K562 (cell line): Measurements from ENCODE around the gene MPRIP. TPM values are rescaled to one million over a fixed set of nuclear protein-coding genes. Genes with fewer than 3 reads are reported as not detected.
"Not testable (repeated sequence)": the region's sequence is repeated elsewhere in the genome, so short reads cannot be mapped to it uniquely, and the experiment has no call there.

ENCODE experiments used
- ATAC-seq: fragments of 200-7000 bp; cut with Tn5 transposase; 3 replicates; pipeline ENCODE4 v1.9.1; 2020; ENCODE audit warnings: moderate library complexity
- BruUV-seq: library from RNA; stranded (reverse); fragments of 400-500 nt; replicated peaks from 2 replicates; lab custom pipeline; 2021; lab: Mats Ljungman, UMichigan
- CTCF ChIA-PET: fragments of 300-600 bp; formaldehyde crosslinking; extraction: SDS; loops from one replicate; lab custom pipeline; 2021; ENCODE audit warnings: low intra/inter-chr PET ratio; lab: Yijun Ruan, JAX
- POLR2A ChIA-PET: fragments of 300-600, 350-650 bp; sonication (Branson Sonifier 250); formaldehyde crosslinking; extraction: SDS; loops from one replicate; lab custom pipeline; 2021; ENCODE audit warnings: antibody characterized with exemption, inconsistent platforms; lab: Yijun Ruan, JAX
- DNase-seq, 4 experiments: peaks; one replicate each; pipeline versions ENCODE4 v3.0.0 to v3.0.0-alpha.2; 2011 to 2018; ENCODE audit warnings: low spot score in 3 of 4, mixed read lengths in 3 of 4; ENCODE audit errors: extremely low read depth in 1 of 4
- FAIRE-seq: peaks from 2 replicates; lab custom pipeline; 2011; peaks lifted over from hg19 to GRCh38; lab: Jason Lieb, UNC
- H2AFZ ChIP-seq: 2 replicates; pipeline ENCODE4 v1.6.0; 2011; ENCODE audit warnings: low read depth, low read length, control low read depth, inconsistent platforms
- H3K27ac ChIP-seq: fragments of 200-600 bp; 3 replicates; pipeline ENCODE4 v1.8.0; 2011; ENCODE audit warnings: low read depth, mild to moderate bottlenecking, control low read depth, inconsistent platforms, low read length, moderate library complexity, mixed read lengths; ENCODE audit errors: extremely low read depth
- H3K27me3 ChIP-seq, 2 experiments: fragments of 300-600 bp in 1 of 2; 2 replicates in 1 of 2; 3 replicates in 1 of 2; pipeline versions ENCODE4 v1.6.0 to v1.8.0; 2011; ENCODE audit warnings: inconsistent platforms in 2 of 2, low read length in 2 of 2, mild to moderate bottlenecking in 1 of 2, mixed read lengths in 1 of 2, moderate library complexity in 1 of 2; ENCODE audit not compliant: control insufficient read depth in 2 of 2, insufficient read depth in 2 of 2
- H3K36me3 ChIP-seq: fragments of 300-600 bp; 3 replicates; pipeline ENCODE4 v1.8.0; 2011; ENCODE audit warnings: mild to moderate bottlenecking, low read length, inconsistent platforms; ENCODE audit not compliant: control insufficient read depth, insufficient read depth
- H3K4me1 ChIP-seq, 2 experiments: fragments of 200-600 bp in 1 of 2; replicated peaks in 1 of 2; 2 replicates in 1 of 2; 3 replicates in 1 of 2; pipeline versions ENCODE4 v1.5.1 to v1.8.0; 2011; ENCODE audit warnings: inconsistent platforms in 2 of 2, low read length in 2 of 2, mild to moderate bottlenecking in 1 of 2, mixed read lengths in 1 of 2, moderate library complexity in 1 of 2; ENCODE audit not compliant: control insufficient read depth in 2 of 2, insufficient read depth in 2 of 2
- H3K4me2 ChIP-seq: 2 replicates; pipeline ENCODE4 v1.6.1; 2011; ENCODE audit warnings: low read length, control low read depth, inconsistent platforms, mixed read lengths; ENCODE audit not compliant: insufficient read depth
- H3K4me3 ChIP-seq: fragments of 200-600 bp; sonication (generic), shearing (Covaris generic); 2 replicates; pipeline ENCODE4 v1.5.1; 2016; ENCODE audit warnings: control low read depth, inconsistent platforms
- H3K79me2 ChIP-seq: fragments of 200-600 bp; 3 replicates; pipeline ENCODE4 v1.8.0; 2011; ENCODE audit warnings: low read length, inconsistent platforms; ENCODE audit not compliant: control insufficient read depth, insufficient read depth
- H3K9ac ChIP-seq, 2 experiments: 2 replicates each; pipeline versions ENCODE4 v1.6.0 to v1.6.1; 2011; ENCODE audit warnings: low read depth in 2 of 2, low read length in 2 of 2, control low read depth in 1 of 2, inconsistent platforms in 1 of 2, mild to moderate bottlenecking in 1 of 2, mixed read lengths in 1 of 2; ENCODE audit not compliant: insufficient read depth in 1 of 2
- H3K9me1 ChIP-seq: one replicate; pipeline ENCODE4 v1.6.0; 2011; ENCODE audit warnings: inconsistent platforms, mild to moderate bottlenecking, low read length, moderate library complexity; ENCODE audit not compliant: control insufficient read depth, insufficient read depth
- H3K9me3 ChIP-seq: replicated peaks from 2 replicates; pipeline ENCODE4 v1.5.1; 2011; ENCODE audit warnings: low read depth, low read length, inconsistent platforms; ENCODE audit not compliant: control insufficient read depth, insufficient read depth
- H4K20me1 ChIP-seq: replicated peaks from 2 replicates; pipeline ENCODE4 v1.6.1; 2011; ENCODE audit warnings: low read length, inconsistent platforms, mixed read lengths; ENCODE audit not compliant: control insufficient read depth, insufficient read depth
- ADNP ChIP-seq: fragments of 200-800 bp; sonication (Bioruptor generic); IDR thresholded peaks from 2 replicates; pipeline ENCODE4 v1.6.1; 2016; ENCODE audit warnings: missing genetic modification characterization, missing compliant biosample characterization
- ATF7 ChIP-seq: fragments of 450-650 bp; IDR thresholded peaks from 2 replicates; pipeline ENCODE4 v1.7.1; 2014; ENCODE audit warnings: mild to moderate bottlenecking, moderate library complexity
- E2F6 ChIP-seq, 2 experiments: IDR thresholded peaks; 2 replicates each; pipeline ENCODE4 v1.6.1; 2011; ENCODE audit warnings: borderline replicate concordance in 1 of 2, control low read depth in 1 of 2, low read depth in 1 of 2, low read length in 1 of 2, mild to moderate bottlenecking in 1 of 2, mixed read lengths in 1 of 2, moderate library complexity in 1 of 2; ENCODE audit not compliant: insufficient read depth in 1 of 2, insufficient read length in 1 of 2, poor library complexity in 1 of 2, severe bottlenecking in 1 of 2; ENCODE audit errors: extremely low read depth in 1 of 2
- ERF ChIP-seq: fragments of 450-650 bp; formaldehyde crosslinking; IDR thresholded peaks from 2 replicates; pipeline ENCODE4 v1.4.0; 2020; ENCODE audit warnings: mild to moderate bottlenecking, mixed read lengths
- ETS2 ChIP-seq: IDR thresholded peaks from 2 replicates; pipeline ENCODE4 v1.6.1; 2016; ENCODE audit warnings: borderline replicate concordance, missing genetic modification characterization, mild to moderate bottlenecking, moderate library complexity, missing compliant biosample characterization; ENCODE audit not compliant: poor library complexity, severe bottlenecking
- HMGN3 ChIP-seq: IDR thresholded peaks from 2 replicates; pipeline ENCODE4 v1.6.1; 2011; ENCODE audit warnings: borderline replicate concordance, low read depth, mild to moderate bottlenecking, mixed read lengths, low read length; ENCODE audit not compliant: insufficient read length; ENCODE audit errors: extremely low read depth
- KDM2B ChIP-seq: fragments of 250-450 bp; sonication (Bioruptor Pico); IDR thresholded peaks from 2 replicates; pipeline ENCODE4 v1.8.0; 2021; ENCODE audit warnings: mild to moderate bottlenecking, moderate library complexity
- POLR2G ChIP-seq: fragments of 200-400 bp; formaldehyde crosslinking; IDR thresholded peaks from 2 replicates; pipeline ENCODE4 v1.6.1; 2017; ENCODE audit warnings: low read depth, mild to moderate bottlenecking, antibody characterized with exemption, low read length, moderate library complexity
- RAD21 ChIP-seq, 2 experiments: fragments of 250-450 bp in 1 of 2; fragments of 450-650 bp in 1 of 2; sonication (Bioruptor Pico) in 1 of 2; formaldehyde crosslinking in 1 of 2; IDR thresholded peaks in 1 of 2; conservative IDR thresholded peaks in 1 of 2; 2 replicates each; pipeline versions ENCODE4 v1.4.0 to v1.8.0; 2020 to 2022; ENCODE audit warnings: mild to moderate bottlenecking in 2 of 2, moderate library complexity in 1 of 2
- SETDB1 ChIP-seq: IDR thresholded peaks from one replicate; pipeline ENCODE4 v1.6.1; 2012; ENCODE audit warnings: low read length, control low read depth, inconsistent platforms
- ZNF583 ChIP-seq: fragments of 250-450 bp; sonication (Bioruptor Pico); IDR thresholded peaks from 2 replicates; pipeline ENCODE4 v1.4.0; 2020
- WGBS: fragments of 100-300 bp; shearing (Covaris generic); methylation state at CpG from one replicate; pipeline ENCODE4 v1.1.6; 2016; ENCODE audit warnings: low coverage, mixed read lengths; ENCODE audit not compliant: insufficient coverage; ENCODE audit errors: missing lambda C conversion rate; 5-methylcytosine and 5-hydroxymethylcytosine counted together
- in situ Hi-C: fragments of 300-500 bp; cut with MboI; formaldehyde crosslinking; loops from 4 replicates; pipeline ENCODE4 v1.15.0; 2018; ENCODE audit warnings: inconsistent platforms, mixed read lengths
- intact Hi-C: fragments of 100-400 bp; cut with micrococcal nuclease; formaldehyde crosslinking; loops from 2 replicates; pipeline ENCODE4 v1.14.2; 2022
- polyA plus RNA-seq, 8 experiments: library from polyadenylated mRNA; depleted of rRNA in 4 of 8; stranded (reverse) in 5 of 8; unstranded in 3 of 8; fragments of >200 nt; fragmentation: Nextera tagmentation in 2 of 8; fragmentation: Illumina TruSeq in 1 of 8; extraction: Ambion mirVana in 2 of 8; extraction: Trizol in 1 of 8; gene quantifications; 2 replicates each; pipeline versions ENCODE4 v1.2.1 to v1.2.3, GENCODE V29; 2011 to 2014; ENCODE audit warnings: inconsistent platforms in 1 of 8, missing spikeins in 1 of 8
- total RNA-seq, 7 experiments: library from RNA; depleted of rRNA in 6 of 7; stranded (reverse); fragments of >200 nt in 6 of 7; fragmentation: Illumina TruSeq in 2 of 7; extraction: Trizol in 2 of 7; gene quantifications; 2 replicates each; pipeline versions ENCODE4 v1.2.1 to v1.2.3, GENCODE V29; 2011 to 2021; ENCODE audit warnings: low replicate concordance in 1 of 7
- TF ChIP-seq, protein P1 (sequence below): fragments of 450-650 bp; IDR thresholded peaks from 2 replicates; pipeline ENCODE4 v1.6.1; 2016; ENCODE audit warnings: low read depth, mild to moderate bottlenecking, moderate library complexity

MPRIP gene
- total and polyA plus RNA-seq, 9 of the 15 experiments (the other 6 are each of a cell fraction or from before 2014, with no cell fraction given): 10.0 to 72.6 (median 30.1) TPM

DNA sequence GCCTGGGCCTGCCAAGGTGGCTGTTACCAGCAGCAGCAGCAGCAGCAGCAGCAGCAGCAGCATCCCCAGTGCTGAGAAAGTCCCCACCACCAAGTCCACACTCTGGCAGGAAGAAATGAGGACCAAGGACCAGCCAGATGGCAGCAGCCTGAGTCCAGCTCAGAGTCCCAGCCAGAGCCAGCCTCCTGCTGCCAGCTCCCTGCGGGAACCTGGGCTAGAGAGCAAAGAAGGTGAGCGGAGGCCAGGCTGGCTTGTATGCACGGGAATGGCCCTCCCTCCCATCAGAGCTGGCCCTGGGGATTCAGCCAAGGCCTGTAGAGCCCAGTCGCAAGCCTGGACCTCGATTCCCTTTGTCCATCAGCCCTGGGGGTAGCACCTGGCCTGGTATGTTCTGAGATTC is 94.0 kb downstream of the MPRIP start:
- H3K4me1 ChIP-seq, H3K27ac ChIP-seq, H3K4me2 ChIP-seq, ATAC-seq, H4K20me1 ChIP-seq, H3K36me3 ChIP-seq, FAIRE-seq, H3K9ac ChIP-seq, intact Hi-C loops, H3K27me3 ChIP-seq, H3K9me1 ChIP-seq, H3K79me2 ChIP-seq, in situ Hi-C loops, H3K9me3 ChIP-seq, H3K4me3 ChIP-seq, DNase-seq, BruUV-seq, H2AFZ ChIP-seq: not testable (repeated sequence)
- WGBS: 87% methylated on average over 3 of the region's 5 CpGs
- ChIA-PET CTCF (interaction anchor here (0.6 kb wide), 1 partner anchor 134 kb away, joined by 3 read pairs; no protein-coding TSS in a partner anchor), POLR2A (interaction anchor here (0.7 kb wide), 3 partner anchors 20 to 445 kb away, joined by 3 read pairs; no protein-coding TSS in a partner anchor)

DNA sequence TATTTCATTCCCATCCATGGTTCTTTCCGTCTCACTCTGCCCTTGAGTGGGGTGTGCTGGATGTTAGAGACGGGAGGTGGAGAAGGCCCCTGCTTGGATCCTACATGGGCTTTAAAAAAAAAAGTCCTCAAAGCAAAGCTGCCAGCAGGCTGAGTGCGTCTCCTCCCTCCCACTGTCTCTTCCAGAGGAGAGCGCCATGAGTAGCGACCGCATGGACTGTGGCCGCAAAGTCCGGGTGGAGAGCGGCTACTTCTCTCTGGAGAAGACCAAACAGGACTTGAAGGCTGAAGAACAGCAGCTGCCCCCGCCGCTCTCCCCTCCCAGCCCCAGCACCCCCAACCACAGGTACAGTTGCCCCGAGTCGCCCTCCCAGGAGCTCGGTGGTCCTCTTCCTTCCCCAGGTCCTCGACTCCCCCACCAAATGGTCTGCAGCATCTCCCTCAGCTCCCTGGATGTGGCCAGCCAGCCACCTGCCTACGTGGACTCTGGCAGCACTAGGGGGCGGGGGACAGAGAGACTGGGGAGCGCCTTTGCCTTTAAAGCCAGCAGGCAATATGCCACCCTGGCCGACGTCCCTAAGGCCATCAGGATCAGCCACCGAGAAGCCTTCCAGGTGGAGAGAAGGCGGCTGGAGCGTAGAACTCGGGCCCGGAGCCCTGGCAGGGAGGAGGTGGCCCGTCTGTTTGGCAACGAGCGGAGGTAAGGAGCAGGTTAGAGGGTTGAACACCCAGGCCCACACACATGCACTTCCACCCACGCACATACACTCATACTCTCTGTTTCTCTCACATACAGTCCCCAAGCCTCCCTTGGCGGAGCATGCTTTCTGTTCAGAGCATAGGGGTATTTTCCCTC is 95.7 kb downstream of the MPRIP start:
- BruUV-seq: no TSS peak
- H3K27me3 ChIP-seq: no peaks in the 10 kb centered on the region
- intact Hi-C loops: no loop called here
- in situ Hi-C loops: no loop called here
- DNase-seq (no peak), ATAC-seq (no peak), FAIRE-seq (no peak)
- no peak overlapping the region for H3K4me2 ChIP-seq
- no peak overlapping the region for H2AFZ ChIP-seq
- peaks cover 0 to 7% of the 10 kb centered on the region in 2 experiments; a peak in 1 of 5 replicates for H3K4me1 ChIP-seq
- no peaks in the 10 kb centered on the region for H4K20me1 ChIP-seq
- no peak overlapping the region for H3K9ac ChIP-seq
- H3K27ac ChIP-seq: no peak overlapping the region
- H3K36me3 ChIP-seq: peaks cover 11% of the 10 kb centered on the region; the same call in 1 of the 3 replicates
- ChIA-PET CTCF (no interaction called here), POLR2A (no interaction called here)
- H3K79me2 ChIP-seq: no peaks in the 10 kb centered on the region
- no peaks in the 10 kb centered on the region for H3K9me3 ChIP-seq
- no peaks in the 10 kb centered on the region for H3K9me1 ChIP-seq
- 96% methylated on average over 13 of the region's 30 CpGs for WGBS
- H3K4me3 ChIP-seq: no peak overlapping the region
- no peak for TF ChIP-seq POLR2G
- TF ChIP-seq ZNF583 (CRISPR knock-in tag): no peak
- no peak for TF ChIP-seq E2F6 (IDR thresholded peaks at IDR 0.05; ENCODE audit: borderline replicate concordance in 1 of 2, extremely low read depth in 1 of 2, insufficient read depth in 1 of 2, insufficient read length in 1 of 2, low read depth in 1 of 2, low read length in 1 of 2, poor library complexity in 1 of 2, severe bottlenecking in 1 of 2)
- TF ChIP-seq ERF (CRISPR knock-in tag): no peak
- TF ChIP-seq HMGN3: no peak
- TF ChIP-seq ATF7: no peak
- TF ChIP-seq SETDB1: no peak
- TF ChIP-seq ADNP (tag): no peak
- no peak for TF ChIP-seq RAD21 (CRISPR knock-in tag; conservative IDR thresholded peaks at IDR 0.05 in 1 of 2, IDR thresholded peaks at IDR 0.05 in 1 of 2)
- no peak for TF ChIP-seq KDM2B (CRISPR knock-in tag)
- TF ChIP-seq, protein P1, sequence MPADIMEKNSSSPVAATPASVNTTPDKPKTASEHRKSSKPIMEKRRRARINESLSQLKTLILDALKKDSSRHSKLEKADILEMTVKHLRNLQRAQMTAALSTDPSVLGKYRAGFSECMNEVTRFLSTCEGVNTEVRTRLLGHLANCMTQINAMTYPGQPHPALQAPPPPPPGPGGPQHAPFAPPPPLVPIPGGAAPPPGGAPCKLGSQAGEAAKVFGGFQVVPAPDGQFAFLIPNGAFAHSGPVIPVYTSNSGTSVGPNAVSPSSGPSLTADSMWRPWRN: no peak
- TF ChIP-seq ETS2: no peak
